Ishikawa (cell line): Measurements from ENCODE around the gene NFIX.

Experiments used
- CEBPB ChIP-seq: IDR thresholded peaks from 2 replicates; pipeline ENCODE4 v1.6.1; 2012
- CREB1 ChIP-seq: IDR thresholded peaks from 2 replicates; pipeline ENCODE4 v1.6.1; 2012; ENCODE audit warnings: low read depth
- EGR1 ChIP-seq: IDR thresholded peaks from 2 replicates; pipeline ENCODE4 v1.6.1; 2012
- EP300 ChIP-seq: IDR thresholded peaks from 2 replicates; pipeline ENCODE4 v1.6.1; 2012; ENCODE audit warnings: borderline replicate concordance
- FOXM1 ChIP-seq: IDR thresholded peaks from 2 replicates; pipeline ENCODE4 v1.6.1; 2012; ENCODE audit warnings: low read depth, borderline replicate concordance
- MAX ChIP-seq: IDR thresholded peaks from 2 replicates; pipeline ENCODE4 v1.6.1; 2012
- NFIC ChIP-seq: IDR thresholded peaks from 2 replicates; pipeline ENCODE4 v1.6.1; 2012
- RAD21 ChIP-seq: IDR thresholded peaks from 2 replicates; pipeline ENCODE4 v1.6.1; 2012; ENCODE audit warnings: low read depth
- REST ChIP-seq: IDR thresholded peaks from 2 replicates; pipeline ENCODE4 v1.6.1; 2012; ENCODE audit warnings: low read depth, mild to moderate bottlenecking
- TAF1 ChIP-seq: IDR thresholded peaks from 2 replicates; pipeline ENCODE4 v1.6.1; 2012; ENCODE audit warnings: low read depth, mild to moderate bottlenecking
- TCF12 ChIP-seq: IDR thresholded peaks from 2 replicates; pipeline ENCODE4 v1.6.1; 2012; ENCODE audit warnings: low read depth
- TEAD4 ChIP-seq: IDR thresholded peaks from 2 replicates; pipeline ENCODE4 v1.6.1; 2012
- USF1 ChIP-seq: IDR thresholded peaks from 2 replicates; pipeline ENCODE4 v1.6.1; 2012
- YY1 ChIP-seq: IDR thresholded peaks from 2 replicates; pipeline ENCODE4 v1.6.1; 2012; ENCODE audit warnings: low read depth
- ZBTB7A ChIP-seq: IDR thresholded peaks from 2 replicates; pipeline ENCODE4 v1.6.1; 2012; ENCODE audit warnings: low read depth

The NFIX gene

GRCh38 chr19:13139633-13140311 is 144.5 kb downstream of the NFIX start:
- no peak for TF ChIP-seq TCF12
- TF ChIP-seq REST = no peak
- no peak for TF ChIP-seq CREB1
- no peak for TF ChIP-seq YY1
- TF ChIP-seq ZBTB7A = no peak
- no peak for TF ChIP-seq EGR1
- no peak for TF ChIP-seq TEAD4
- TF ChIP-seq CEBPB = no peak
- no peak for TF ChIP-seq USF1
- no peak for TF ChIP-seq NFIC
- no peak for TF ChIP-seq RAD21
- no peak for TF ChIP-seq FOXM1
- TF ChIP-seq TAF1 = no peak
- TF ChIP-seq EP300 = no peak
- no peak for TF ChIP-seq MAX

GRCh38 chr19:13146763-13147563 is 151.7 kb downstream of the NFIX start:
- TF ChIP-seq NFIC (0 out of 2 replicates have a peak, but pooled peaks have one; percentile 12), CEBPB (no peak)
